ENCODE measurements around the gene KIF19. TPM values are rescaled to one million over a fixed set of nuclear protein-coding genes. Genes with fewer than 3 reads are reported as not detected.
A peak's percentile ranks its signal among the peaks of the same experiment; 100 is the strongest.

KIF19 gene
- total and polyA plus RNA-seq, 8 donors = 0.22 to 13.5 (median 0.64) TPM

- 76 to 82% methylated on average over 8 of the region's 8 CpGs for WGBS, 2 donors
Observed at GRCh38 chr17:74386386-74386785, 60.4 kb downstream of the KIF19 start.

GRCh38 chr17:74387365-74388218 is 61.6 kb downstream of the KIF19 start:
- no peaks in the 10 kb centered on the region for H3K36me3 ChIP-seq
- FAIRE-seq (no peak), ATAC-seq (peak in 3 of 4 donors; percentile 55 to 82 (median 60)), DNase-seq (peak in 1 of 6 donors; percentile 35)
- H3K4me1 ChIP-seq = no peaks in the 10 kb centered on the region
- intact Hi-C loops (cut with DNase I) = no loop called here
- TF ChIP-seq CTCF (IDR thresholded peaks at IDR 0.05) = peak in 1 of 4 donors; percentile 11
- WGBS, 2 donors = 78 to 82% methylated on average over 17 of the region's 17 CpGs
- no peaks in the 10 kb centered on the region for H3K9me3 ChIP-seq
- H3K27ac ChIP-seq = no peak overlapping the region
- H3K27me3 ChIP-seq = no peaks in the 10 kb centered on the region
- H3K4me3 ChIP-seq = no peak overlapping the region

More at GRCh38 chr17:74386386-74386785, 60.4 kb downstream of the KIF19 start:
- no peak overlapping the region for H3K4me3 ChIP-seq
- no peaks in the 10 kb centered on the region for H3K9me3 ChIP-seq
- H3K27me3 ChIP-seq = no peaks in the 10 kb centered on the region
- FAIRE-seq (no peak), ATAC-seq (no peak), DNase-seq (peak in 1 of 6 donors; percentile 10)
- H3K36me3 ChIP-seq = no peaks in the 10 kb centered on the region
- H3K27ac ChIP-seq = no peak overlapping the region
- intact Hi-C loops (cut with DNase I) = no loop called here
- TF ChIP-seq CTCF (IDR thresholded peaks at IDR 0.05) = no peak
- no peaks in the 10 kb centered on the region for H3K4me1 ChIP-seq

GRCh38 chr17:74389084-74389753 is 63.2 kb downstream of the KIF19 start:
- Histone ChIP-seq H3K27ac (no peak overlapping the region), H3K4me1 (no peaks in the 10 kb centered on the region), H3K36me3 (no peaks in the 10 kb centered on the region), H3K9me3 (no peaks in the 10 kb centered on the region), H3K27me3 (no peaks in the 10 kb centered on the region), H3K4me3 (no peak overlapping the region)
- FAIRE-seq = no peak
- intact Hi-C loops (cut with DNase I) = no loop called here
- no peak for ATAC-seq
- TF ChIP-seq CTCF (IDR thresholded peaks at IDR 0.05) = no peak
- DNase-seq = peak in 1 of 6 donors; percentile 26
- WGBS, 2 donors = 87 to 92% methylated on average over 12 of the region's 12 CpGs

GRCh38 chr17:74389937-74390679 is 64.1 kb downstream of the KIF19 start:
- 64 to 86% methylated on average over 2 of the region's 2 CpGs for WGBS, 2 donors
- Histone ChIP-seq H3K27me3 (no peaks in the 10 kb centered on the region), H3K9me3 (no peaks in the 10 kb centered on the region), H3K4me1 (no peaks in the 10 kb centered on the region), H3K36me3 (no peaks in the 10 kb centered on the region), H3K4me3 (no peak overlapping the region), H3K27ac (no peak overlapping the region)
- no peak for TF ChIP-seq CTCF (IDR thresholded peaks at IDR 0.05)
- no peak for FAIRE-seq
- no peak for DNase-seq
- intact Hi-C loops (cut with DNase I) = no loop called here
- no peak for ATAC-seq

Data from pancreas (tissue), 10 donors.